Ovary (tissue), 9 donors: ENCODE results near the gene SAV1. TPM values are rescaled to one million over a fixed set of nuclear protein-coding genes. Genes with fewer than 3 reads are reported as not detected.

Experiments
- DNase-seq, 5 donors: peaks; one replicate each; pipeline ENCODE4 v3.0.0-alpha.2; 2019 to 2020
- H3K27ac ChIP-seq, 2 donors: fragments of 200-600 bp; one replicate each; pipeline versions ENCODE4 v1.5.1 to v1.8.0; 2019 to 2022
- H3K27me3 ChIP-seq: fragments of 200-600 bp; one replicate; pipeline ENCODE4 v1.8.0; 2022
- H3K36me3 ChIP-seq: fragments of 200-600 bp; sonication (generic); one replicate; pipeline ENCODE4 v1.5.1; 2019
- H3K4me1 ChIP-seq: one replicate; pipeline ENCODE4 v1.8.1; 2013; ENCODE audit warnings: mild to moderate bottlenecking, moderate library complexity; ENCODE audit not compliant: insufficient read depth
- H3K4me3 ChIP-seq: fragments of 200-600 bp; sonication (generic); one replicate; pipeline ENCODE4 v1.5.1; 2017
- H3K9me3 ChIP-seq, 2 donors: fragments of 200-600 bp in 1 of 2; sonication (generic) in 1 of 2; one replicate each; pipeline versions ENCODE4 v1.5.1 to v1.8.1; 2013 to 2019; ENCODE audit warnings: mild to moderate bottlenecking in 1 of 2, moderate library complexity in 1 of 2
- CTCF ChIP-seq, 3 donors: fragments of 450-650 bp in 2 of 3; fragments of 200-600 bp in 1 of 3; IDR thresholded peaks; one replicate each; pipeline versions ENCODE4 v1.5.1 to v1.8.0; 2016 to 2022; ENCODE audit warnings: antibody characterized with exemption in 3 of 3, mild to moderate bottlenecking in 1 of 3
- EP300 ChIP-seq: sonication (generic); formaldehyde crosslinking; IDR thresholded peaks from one replicate; pipeline ENCODE4 v1.6.1; 2017; ENCODE audit warnings: antibody characterized with exemption
- POLR2A ChIP-seq: fragments of 450-650 bp; IDR thresholded peaks from one replicate; pipeline ENCODE4 v1.6.1; 2017; ENCODE audit warnings: antibody characterized with exemption, mild to moderate bottlenecking, moderate library complexity
- WGBS, 3 donors: extraction: QIAGEN DNeasy Blood & Tissue Kit in 1 of 3; methylation state at CpG; one replicate each; pipeline versions ENCODE4 v1.1.5 to v1.1.7; 2013 to 2017; 5-methylcytosine and 5-hydroxymethylcytosine counted together
- intact Hi-C, 4 donors: fragments of 100-400 bp; cut with DNase I; formaldehyde crosslinking; loops; one replicate each; pipeline versions ENCODE4 v1.11.0 to v1.15.1; 2022 to 2023
- polyA plus RNA-seq, 2 donors: library from polyadenylated mRNA; stranded (reverse); fragments of 200-250 nt in 1 of 2; fragments of 350-450 nt in 1 of 2; fragmentation: Illumina TruSeq in 1 of 2; extraction: RNeasy Lipid Tissue Mini Kit (QIAGEN cat#74804) in 1 of 2; gene quantifications; one replicate each; pipeline ENCODE4 v1.2.3, GENCODE V29; 2013 to 2014
- total RNA-seq, 7 donors: library from RNA; depleted of rRNA in 2 of 7; stranded (reverse); fragments of >200 nt in 2 of 7; fragmentation: NEBNext Ultra II Directional in 3 of 7; extraction: Animal tissue kit (Norgen Biotek cat#: 25700) in 3 of 7; gene quantifications; one replicate each; pipeline versions ENCODE4 v1.1.0 to v1.2.4, GENCODE V29; 2016 to 2023
- donor health status: DM: no; HTN: no; CAD: no; lungs with moderate emphysema.
- donor health status: DM: no; HTN: no; CAD: no.
- donor health status: Bipolar disorder and iron deficiency.
- donor health status: DM: yes; HTN: yes; CAD: no.
- donor health status: DM: no; HTN: no; CAD: no.
- donor health status: DM: yes; HTN: yes; CAD: no.

Gene SAV1
- total and polyA plus RNA-seq, 9 donors, result 30.5 to 49.9 (median 45.8) TPM

GRCh38 chr14:50603565-50603964, 64.5 kb downstream of the SAV1 start:
- H3K27ac ChIP-seq, result no peak overlapping the region
- H3K4me1 ChIP-seq, result no peaks in the 10 kb centered on the region
- no peak for DNase-seq
- no peak overlapping the region for H3K4me3 ChIP-seq
- H3K36me3 ChIP-seq, result no peaks in the 10 kb centered on the region
- H3K27me3 ChIP-seq, result no peaks in the 10 kb centered on the region
- TF ChIP-seq CTCF (IDR thresholded peaks at IDR 0.05) (no peak), EP300 (no peak), POLR2A (no peak)
- H3K9me3 ChIP-seq, result no peaks in the 10 kb centered on the region
- 57 to 64% (median 57%) methylated on average over 2 of the region's 2 CpGs for WGBS, 3 donors
- intact Hi-C loops, result loop anchor here in 2 of 4 donors (10.0 kb wide), 1 partner anchor 171 kb away; no protein-coding TSS in a partner anchor

GRCh38 chr14:50602035-50602434, 66.1 kb downstream of the SAV1 start:
- 94 to 96% (median 95%) methylated on average over 3 of the region's 3 CpGs for WGBS, 3 donors
- Histone ChIP-seq H3K4me3 (no peak overlapping the region), H3K9me3 (no peaks in the 10 kb centered on the region), H3K36me3 (no peaks in the 10 kb centered on the region), H3K4me1 (no peaks in the 10 kb centered on the region), H3K27me3 (no peaks in the 10 kb centered on the region), H3K27ac (no peak overlapping the region)
- TF ChIP-seq EP300 (no peak), POLR2A (no peak), CTCF (IDR thresholded peaks at IDR 0.05) (no peak)
- no peak for DNase-seq
- intact Hi-C loops, result loop anchor here in 2 of 4 donors (10.0 kb wide), 1 partner anchor 173 kb away; no protein-coding TSS in a partner anchor

- H3K27me3 ChIP-seq, result no peaks in the 10 kb centered on the region
- H3K4me3 ChIP-seq, result no peak overlapping the region
- WGBS, 3 donors, result 89 to 94% (median 91%) methylated on average over 2 of the region's 2 CpGs
- intact Hi-C loops, result loop anchor here in 2 of 4 donors (10.0 kb wide), 1 partner anchor 173 kb away; no protein-coding TSS in a partner anchor
- no peaks in the 10 kb centered on the region for H3K4me1 ChIP-seq
- no peak for DNase-seq
- H3K36me3 ChIP-seq, result no peaks in the 10 kb centered on the region
- no peak for TF ChIP-seq CTCF (IDR thresholded peaks at IDR 0.05)
- TF ChIP-seq EP300, result no peak
- no peak for TF ChIP-seq POLR2A
- H3K9me3 ChIP-seq, result no peaks in the 10 kb centered on the region
- no peak overlapping the region for H3K27ac ChIP-seq
These were observed 66.7 kb downstream of the SAV1 start for GRCh38 chr14:50601394-50601793.

- Histone ChIP-seq H3K4me3 (no peak overlapping the region), H3K9me3 (no peaks in the 10 kb centered on the region), H3K36me3 (no peaks in the 10 kb centered on the region), H3K4me1 (no peaks in the 10 kb centered on the region), H3K27ac (no peak overlapping the region), H3K27me3 (no peaks in the 10 kb centered on the region)
- peak in 2 of 5 donors; percentile 19 to 22 for DNase-seq
- 54 to 74% (median 65%) methylated on average over 5 of the region's 5 CpGs for WGBS, 3 donors
- intact Hi-C loops, result loop anchor here in 2 of 4 donors (10.0 kb wide), 1 partner anchor 174 kb away; no protein-coding TSS in a partner anchor
- TF ChIP-seq EP300, result no peak
- TF ChIP-seq CTCF (IDR thresholded peaks at IDR 0.05), result no peak
- TF ChIP-seq POLR2A, result no peak
These were observed 67.3 kb downstream of the SAV1 start for GRCh38 chr14:50600849-50601248.
